Uterus (tissue), 2 donors: ENCODE results near the gene TMEM140.

Experiments used
- CTCF ChIP-seq, 4 experiments: fragments of 200-600 bp in 2 of 4; fragments of 450-650 bp in 2 of 4; sonication (generic) in 2 of 4; IDR thresholded peaks; one replicate each; pipeline ENCODE4 v1.5.1; 2016 to 2019; ENCODE audit warnings: antibody characterized with exemption in 4 of 4, mild to moderate bottlenecking in 2 of 4, moderate library complexity in 1 of 4
- POLR2A ChIP-seq, 2 donors: fragments of 450-650 bp; IDR thresholded peaks; one replicate each; pipeline ENCODE4 v1.6.1; 2016; ENCODE audit warnings: antibody characterized with exemption in 2 of 2, mild to moderate bottlenecking in 1 of 2, moderate library complexity in 1 of 2

- TF ChIP-seq CTCF (IDR thresholded peaks at IDR 0.05) (no peak), POLR2A (IDR thresholded peaks at IDR 0.05) (no peak)
Observed at GRCh38 chr7:135168001-135168400, 20.1 kb downstream of the TMEM140 start.
